ENCODE data around the gene RNU5B-1. TPM values are rescaled to one million over a fixed set of nuclear protein-coding genes. Genes with fewer than 3 reads are reported as not detected.
"Not testable (repeated sequence)": the region's sequence is repeated elsewhere in the genome, so short reads cannot be mapped to it uniquely, and the experiment has no call there.

Gene RNU5B-1
- total RNA-seq, 1 donor from 2014 or later = 55.4 TPM

GRCh38 chr15:65337436-65338070 lies 33.1 kb downstream of the RNU5B-1 start:
- intact Hi-C loops (cut with DNase I) = no loop called here
- DNase-seq (no peak), ATAC-seq (ENCODE audit: poor library complexity) (no peak)

- ATAC-seq (ENCODE audit: poor library complexity) (peak; percentile 34), DNase-seq (no peak)
- intact Hi-C loops (cut with DNase I) = no loop called here
These were observed 33.9 kb downstream of the RNU5B-1 start for GRCh38 chr15:65338366-65338765.

- ATAC-seq (ENCODE audit: poor library complexity) = no peak
- intact Hi-C loops (cut with DNase I) = no loop called here
- no peak for DNase-seq
These were observed 34.3 kb downstream of the RNU5B-1 start for GRCh38 chr15:65338823-65339222.

- intact Hi-C loops (cut with DNase I) = no loop called here
- ATAC-seq (ENCODE audit: poor library complexity) (no peak), DNase-seq (no peak)
These were observed 34.9 kb downstream of the RNU5B-1 start for GRCh38 chr15:65339416-65339815.

GRCh38 chr15:65339920-65340319 lies 35.4 kb downstream of the RNU5B-1 start:
- DNase-seq = no peak
- intact Hi-C loops (cut with DNase I) = no loop called here
- no peak for ATAC-seq (ENCODE audit: poor library complexity)

GRCh38 chr15:65342493-65342892 lies 38.0 kb downstream of the RNU5B-1 start:
- no peak for DNase-seq
- intact Hi-C loops (cut with DNase I) = no loop called here
- no peak for ATAC-seq (ENCODE audit: poor library complexity)

- DNase-seq = no peak
- no peak for ATAC-seq (ENCODE audit: poor library complexity)
- intact Hi-C loops (cut with DNase I) = no loop called here
These were observed 39.0 kb downstream of the RNU5B-1 start for GRCh38 chr15:65343374-65343981.

GRCh38 chr15:65344214-65344913 lies 39.9 kb downstream of the RNU5B-1 start:
- ATAC-seq (ENCODE audit: poor library complexity) = no peak
- no peak for DNase-seq
- intact Hi-C loops (cut with DNase I) = no loop called here

GRCh38 chr15:65344914-65345275 lies 40.4 kb downstream of the RNU5B-1 start:
- ATAC-seq (ENCODE audit: poor library complexity) (no peak), DNase-seq (no peak)
- intact Hi-C loops (cut with DNase I) = no loop called here

GRCh38 chr15:65346856-65347598 lies 42.5 kb downstream of the RNU5B-1 start:
- DNase-seq = no peak
- intact Hi-C loops (cut with DNase I) = no loop called here
- no peak for ATAC-seq (ENCODE audit: poor library complexity)

- ATAC-seq (ENCODE audit: poor library complexity); DNase-seq; intact Hi-C loops (cut with DNase I): not testable (repeated sequence)
These were observed 43.3 kb downstream of the RNU5B-1 start for GRCh38 chr15:65347756-65348155.

GRCh38 chr15:65349338-65349737 lies 44.9 kb downstream of the RNU5B-1 start:
- intact Hi-C loops (cut with DNase I) = no loop called here
- no peak for ATAC-seq (ENCODE audit: poor library complexity)

GRCh38 chr15:65351972-65352371 lies 47.5 kb downstream of the RNU5B-1 start:
- ATAC-seq (ENCODE audit: poor library complexity) = not testable (repeated sequence)

More at GRCh38 chr15:65349338-65349737, 44.9 kb downstream of the RNU5B-1 start:
- DNase-seq = no peak

More at GRCh38 chr15:65351972-65352371, 47.5 kb downstream of the RNU5B-1 start:
- DNase-seq; intact Hi-C loops (cut with DNase I): not testable (repeated sequence)

Other genes starting within 250 kb of the RNU5B-1 start
- gene RASL12, start 236.7 kb upstream of the RNU5B-1 start, total RNA-seq = 19.7 TPM
- 9.4 TPM for gene KBTBD13, start 227.9 kb upstream of the RNU5B-1 start, total RNA-seq
- 1.6 TPM for gene UBAP1L, start 189.5 kb upstream of the RNU5B-1 start, total RNA-seq
- gene PDCD7, start 170.9 kb upstream of the RNU5B-1 start, total RNA-seq = 12.2 TPM
- gene CLPX, start 119.3 kb upstream of the RNU5B-1 start, total RNA-seq = 51.5 TPM
- 3.5 TPM for gene CILP, start 93.2 kb upstream of the RNU5B-1 start, total RNA-seq
- 4.4 TPM for gene PARP16, start 17.8 kb upstream of the RNU5B-1 start, total RNA-seq
- gene RNU5A-1, start 8.6 kb upstream of the RNU5B-1 start, total RNA-seq = not detected
- 0.40 TPM for gene IGDCC3, start 73.3 kb downstream of the RNU5B-1 start, total RNA-seq
- gene IGDCC4, start 118.3 kb downstream of the RNU5B-1 start, total RNA-seq = 2.4 TPM
- gene DPP8, start 213.0 kb downstream of the RNU5B-1 start, total RNA-seq = 37.5 TPM
- gene HACD3, start 225.8 kb downstream of the RNU5B-1 start, total RNA-seq = 8.7 TPM